HCT116 (cell line): ENCODE measurements around the gene BSPRY.

Source experiments
- EZH2phosphoT487 ChIP-seq: fragments of 200-600 bp; IDR thresholded peaks from 2 replicates; pipeline ENCODE4 v1.6.1; 2018; ENCODE audit warnings: antibody characterized with exemption, borderline replicate concordance
- POLR2A ChIP-seq: IDR thresholded peaks from 2 replicates; pipeline ENCODE4 v1.7.0; 2011; ENCODE audit warnings: borderline replicate concordance; ENCODE audit not compliant: insufficient read depth, insufficient read length; ENCODE audit errors: extremely low read depth
- POLR2AphosphoS5 ChIP-seq: IDR thresholded peaks from 2 replicates; pipeline ENCODE4 v1.6.1; 2011; ENCODE audit warnings: mild to moderate bottlenecking, low read depth, low read length, moderate library complexity
- SIN3A ChIP-seq: IDR thresholded peaks from 2 replicates; pipeline ENCODE4 v1.6.1; 2012; ENCODE audit warnings: low read depth
- SP1 ChIP-seq: IDR thresholded peaks from 2 replicates; pipeline ENCODE4 v1.6.1; 2012; ENCODE audit warnings: low read depth
- SRF ChIP-seq: IDR thresholded peaks from 2 replicates; pipeline ENCODE4 v1.6.1; 2012; ENCODE audit warnings: low read depth
- ZNF274 ChIP-seq: fragments of 200-500 bp; sonication (Bioruptor generic); IDR thresholded peaks from 2 replicates; pipeline ENCODE4 v1.6.1; 2014; ENCODE audit warnings: mild to moderate bottlenecking, low read depth, low read length, inconsistent platforms
- TF ChIP-seq, protein P1 (sequence below), 3 experiments: fragments of 200-600 bp in 1 of 3; sonication (generic) in 1 of 3; IDR thresholded peaks in 2 of 3; conservative IDR thresholded peaks in 1 of 3; 2 replicates each; pipeline ENCODE4 v1.5.1; 2012 to 2017; ENCODE audit warnings: low read depth in 2 of 3, low read length in 2 of 3, antibody characterized with exemption in 1 of 3, borderline replicate concordance in 1 of 3, control low read depth in 1 of 3, mild to moderate bottlenecking in 1 of 3, mixed read lengths in 1 of 3, mixed run types in 1 of 3, moderate library complexity in 1 of 3; ENCODE audit not compliant: insufficient read depth in 1 of 3
- TF ChIP-seq, protein P2 (sequence below): IDR thresholded peaks from 2 replicates; pipeline ENCODE4 v1.6.1; 2012
- TF ChIP-seq, protein P3 (sequence below): IDR thresholded peaks from 2 replicates; pipeline ENCODE4 v1.6.1; 2012

DNA sequence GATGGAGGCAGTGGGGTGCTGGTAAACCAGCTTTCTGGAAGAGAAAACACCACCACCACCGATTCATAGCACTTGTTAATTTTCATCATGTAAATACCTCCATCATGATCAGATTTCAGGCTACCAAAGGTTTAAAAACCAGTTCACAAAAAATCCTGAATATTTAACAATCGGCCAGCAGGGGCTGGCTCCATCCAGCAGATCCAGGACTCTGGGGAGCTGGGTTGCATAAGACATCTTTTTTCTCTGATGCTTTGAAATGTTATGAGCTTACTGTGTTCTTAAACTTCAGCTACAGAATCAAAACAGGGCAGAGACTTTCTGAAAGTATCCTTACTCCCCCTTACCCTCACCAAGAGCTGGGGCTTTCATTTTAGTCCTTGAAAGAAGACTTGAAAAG, 31.6 kb upstream of the BSPRY start:
- TF ChIP-seq, protein P1, sequence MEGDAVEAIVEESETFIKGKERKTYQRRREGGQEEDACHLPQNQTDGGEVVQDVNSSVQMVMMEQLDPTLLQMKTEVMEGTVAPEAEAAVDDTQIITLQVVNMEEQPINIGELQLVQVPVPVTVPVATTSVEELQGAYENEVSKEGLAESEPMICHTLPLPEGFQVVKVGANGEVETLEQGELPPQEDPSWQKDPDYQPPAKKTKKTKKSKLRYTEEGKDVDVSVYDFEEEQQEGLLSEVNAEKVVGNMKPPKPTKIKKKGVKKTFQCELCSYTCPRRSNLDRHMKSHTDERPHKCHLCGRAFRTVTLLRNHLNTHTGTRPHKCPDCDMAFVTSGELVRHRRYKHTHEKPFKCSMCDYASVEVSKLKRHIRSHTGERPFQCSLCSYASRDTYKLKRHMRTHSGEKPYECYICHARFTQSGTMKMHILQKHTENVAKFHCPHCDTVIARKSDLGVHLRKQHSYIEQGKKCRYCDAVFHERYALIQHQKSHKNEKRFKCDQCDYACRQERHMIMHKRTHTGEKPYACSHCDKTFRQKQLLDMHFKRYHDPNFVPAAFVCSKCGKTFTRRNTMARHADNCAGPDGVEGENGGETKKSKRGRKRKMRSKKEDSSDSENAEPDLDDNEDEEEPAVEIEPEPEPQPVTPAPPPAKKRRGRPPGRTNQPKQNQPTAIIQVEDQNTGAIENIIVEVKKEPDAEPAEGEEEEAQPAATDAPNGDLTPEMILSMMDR (IDR thresholded peaks at IDR 0.05 in 2 of 3, conservative IDR thresholded peaks at IDR 0.05 in 1 of 3; ENCODE audit: borderline replicate concordance in 1 of 3, insufficient read depth in 1 of 3, low read depth in 2 of 3, low read length in 2 of 3), result 0 out of 6 replicates have a peak, but pooled peaks of 1 of the 3 experiments have one; percentile 17
- TF ChIP-seq, protein P2, sequence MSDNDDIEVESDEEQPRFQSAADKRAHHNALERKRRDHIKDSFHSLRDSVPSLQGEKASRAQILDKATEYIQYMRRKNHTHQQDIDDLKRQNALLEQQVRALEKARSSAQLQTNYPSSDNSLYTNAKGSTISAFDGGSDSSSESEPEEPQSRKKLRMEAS, result no peak
- TF ChIP-seq POLR2A (no peak), ZNF274 (no peak), SP1 (no peak), SIN3A (no peak), SRF (no peak), EZH2phosphoT487 (no peak), POLR2AphosphoS5 (no peak)
- TF ChIP-seq, protein P3, sequence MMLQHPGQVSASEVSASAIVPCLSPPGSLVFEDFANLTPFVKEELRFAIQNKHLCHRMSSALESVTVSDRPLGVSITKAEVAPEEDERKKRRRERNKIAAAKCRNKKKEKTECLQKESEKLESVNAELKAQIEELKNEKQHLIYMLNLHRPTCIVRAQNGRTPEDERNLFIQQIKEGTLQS, result no peak
